ENCODE results near the gene TERT.

DNA sequence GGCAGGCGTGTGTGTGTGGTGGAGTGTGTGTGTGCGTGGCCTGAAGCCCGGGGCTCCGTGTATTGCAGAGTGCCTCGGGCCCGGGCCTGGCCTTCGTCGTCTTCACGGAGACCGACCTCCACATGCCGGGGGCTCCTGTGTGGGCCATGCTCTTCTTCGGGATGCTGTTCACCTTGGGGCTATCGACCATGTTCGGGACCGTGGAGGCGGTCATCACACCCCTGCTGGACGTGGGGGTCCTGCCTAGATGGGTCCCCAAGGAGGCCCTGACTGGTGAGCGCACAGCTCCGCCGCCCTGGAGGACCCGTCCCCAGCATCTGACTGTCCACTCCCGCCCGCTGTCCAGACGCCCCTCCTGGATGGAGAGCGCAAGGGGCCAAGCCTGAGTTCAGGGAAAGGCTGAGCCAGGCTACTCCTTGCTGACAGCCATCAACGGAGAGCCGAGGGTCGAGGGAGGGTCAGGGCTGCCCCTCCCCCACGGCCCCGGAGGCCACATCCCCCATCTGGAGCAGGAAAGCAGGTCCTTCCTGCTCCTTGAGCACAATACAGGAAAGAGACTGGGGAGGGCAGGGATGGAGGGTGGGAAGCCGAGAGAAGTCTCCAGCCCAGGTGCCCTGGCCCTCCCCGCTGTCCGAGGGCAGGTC is 51.3 kb downstream of the TERT start:
- no peak for TF ChIP-seq CTCF (IDR thresholded peaks at IDR 0.05)
- no peak for TF ChIP-seq EP300 (IDR thresholded peaks at IDR 0.05; ENCODE audit: low read depth)
- no peak for TF ChIP-seq POLR2AphosphoS5 (IDR thresholded peaks at IDR 0.05)
